HG03521 (cell line): ENCODE measurements around the gene NEK6.

Experiments used
- ATAC-seq: cut with Tn5 transposase; IDR thresholded peaks from one replicate; pipeline ENCODE4 v1.9.1; 2021; ENCODE audit warnings: mild to moderate bottlenecking, moderate library complexity; ENCODE audit not compliant: unreplicated experiment

NEK6 gene

GRCh38 chr9:124364141-124364540 lies 106.4 kb downstream of the NEK6 start:
- no peak for ATAC-seq

GRCh38 chr9:124365036-124365435 lies 107.3 kb downstream of the NEK6 start:
- ATAC-seq = no peak

GRCh38 chr9:124366476-124367220 lies 108.9 kb downstream of the NEK6 start:
- ATAC-seq = no peak

- ATAC-seq = no peak
These were observed 110.9 kb downstream of the NEK6 start for GRCh38 chr9:124368692-124369091.

GRCh38 chr9:124369231-124369797 lies 111.6 kb downstream of the NEK6 start:
- ATAC-seq = no peak

DNA sequence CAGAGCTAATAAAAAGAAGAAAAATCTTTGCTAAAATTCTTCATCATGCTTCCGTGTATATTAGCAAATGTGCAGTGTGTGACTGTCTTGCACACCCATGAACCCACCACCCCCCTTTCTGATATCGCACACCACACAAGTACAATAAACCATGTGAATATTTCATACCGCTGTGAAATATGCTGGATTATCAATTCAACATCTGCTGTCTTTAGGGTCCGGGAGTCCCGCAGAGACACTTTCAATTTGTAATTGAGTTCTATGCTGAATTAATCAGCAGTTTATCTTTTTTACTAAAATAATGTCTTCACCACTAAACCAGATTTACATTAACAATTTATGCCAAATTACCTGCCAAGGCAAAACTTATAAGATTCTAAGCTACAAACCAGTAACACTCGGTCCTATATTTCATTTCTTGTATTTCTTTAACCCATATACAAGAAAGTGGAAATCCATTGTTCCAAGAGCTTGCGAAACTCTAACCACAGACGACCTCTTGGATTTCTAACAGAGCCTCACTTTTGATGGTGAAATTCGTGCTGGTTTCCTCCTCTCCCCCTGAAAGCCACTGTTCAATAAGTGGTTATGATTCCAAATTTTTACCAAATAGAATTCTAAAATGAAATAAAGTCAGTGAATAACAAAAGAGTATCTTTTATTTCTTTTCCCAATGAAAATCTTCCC lies 113.3 kb downstream of the NEK6 start:
- ATAC-seq = no peak

DNA sequence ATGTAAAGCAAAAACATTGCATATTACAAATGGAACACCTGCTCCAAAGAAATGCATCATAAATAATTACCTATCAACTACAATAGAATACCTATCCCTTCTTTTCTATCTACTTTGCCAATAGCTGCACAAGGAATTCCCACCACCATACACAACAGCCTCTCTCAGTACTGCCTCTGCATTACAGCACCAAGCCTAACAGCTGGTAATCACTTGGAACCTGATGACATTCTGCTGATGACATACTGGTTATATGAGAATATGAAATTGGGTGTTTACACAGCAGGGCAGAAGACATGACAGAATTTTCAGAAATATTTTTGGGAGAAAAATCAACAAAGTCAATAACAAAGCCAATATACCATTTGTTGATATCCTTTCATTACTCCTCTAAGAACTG lies 114.3 kb downstream of the NEK6 start:
- no peak for ATAC-seq

DNA sequence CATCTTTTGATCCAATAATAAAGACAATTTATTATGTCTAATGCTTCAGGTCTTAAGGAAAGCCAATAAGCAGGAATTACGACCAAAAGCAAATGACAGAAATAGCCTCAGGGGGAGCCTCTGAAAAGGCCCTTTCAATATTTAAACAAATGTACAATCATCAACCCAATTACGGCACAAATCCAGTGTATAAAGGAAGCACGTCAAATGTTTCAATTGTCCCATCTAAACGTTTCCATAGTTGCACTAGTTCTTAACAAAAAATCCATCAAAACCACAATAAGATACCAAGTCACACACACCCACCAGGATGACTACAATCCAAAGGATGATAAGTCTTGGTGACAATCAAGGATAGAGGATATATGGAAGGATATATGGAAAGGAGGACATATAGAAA lies 115.6 kb downstream of the NEK6 start:
- ATAC-seq = no peak

- no peak for ATAC-seq
These were observed 116.1 kb downstream of the NEK6 start for GRCh38 chr9:124373851-124374250.

DNA sequence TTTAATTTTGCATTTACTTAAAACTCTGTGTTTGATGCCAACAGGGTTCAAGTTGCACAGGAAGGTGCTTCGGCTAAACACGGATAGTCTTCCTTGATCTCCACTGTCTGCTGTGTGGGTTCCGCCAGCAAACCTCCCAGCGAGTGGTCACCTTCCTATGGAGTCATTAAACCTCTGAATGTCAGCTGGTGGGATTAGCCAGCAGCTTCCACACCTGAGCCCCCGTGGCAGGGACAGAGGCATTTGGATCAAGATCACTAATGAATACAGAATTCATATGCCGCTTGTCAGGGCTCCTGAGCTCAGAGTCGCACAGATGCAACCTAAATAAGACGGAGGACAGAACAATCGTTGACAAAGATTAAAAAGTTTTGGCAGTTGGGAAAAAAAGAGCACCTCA lies 118.0 kb downstream of the NEK6 start:
- ATAC-seq = no peak

GRCh38 chr9:124376329-124376728 lies 118.6 kb downstream of the NEK6 start:
- ATAC-seq = no peak

- ATAC-seq = no peak
These were observed 120.0 kb downstream of the NEK6 start for GRCh38 chr9:124377551-124378406.

DNA sequence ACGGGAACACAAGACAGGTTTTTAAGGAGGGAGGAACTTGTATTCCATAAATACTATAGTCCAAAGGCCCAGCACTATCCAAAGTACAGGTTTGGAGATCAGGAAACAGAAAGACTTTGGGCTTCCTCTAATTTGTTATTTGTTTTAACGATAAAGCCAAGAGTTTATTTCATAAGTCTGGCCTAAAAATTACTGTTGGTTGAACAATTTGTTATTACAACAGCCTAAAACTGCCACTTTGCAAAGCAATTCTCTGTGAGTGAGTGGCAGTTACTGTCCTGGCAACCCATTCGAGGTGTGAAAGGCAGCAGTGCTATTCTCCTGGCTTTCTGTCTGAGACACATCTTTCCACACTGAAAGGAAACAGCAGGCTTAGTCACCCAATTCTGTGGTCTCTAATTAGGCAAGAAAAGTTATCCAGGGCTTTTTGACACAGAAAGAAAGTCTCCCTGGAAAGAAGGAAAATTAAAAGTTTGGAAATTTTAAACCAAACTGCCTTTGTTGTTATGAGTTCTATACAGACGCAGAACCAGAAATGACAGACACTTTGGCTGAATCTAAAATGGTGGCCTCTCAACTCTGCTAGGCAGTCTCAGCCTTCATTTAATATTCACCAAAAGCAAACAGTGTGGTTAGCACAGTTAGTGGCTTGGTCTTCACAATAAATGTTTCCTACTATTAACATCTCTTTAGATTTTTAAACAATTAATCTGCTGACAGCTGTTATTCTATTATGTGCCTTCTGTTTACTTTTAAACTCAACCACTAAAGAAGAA lies 123.6 kb downstream of the NEK6 start:
- ATAC-seq = no peak

GRCh38 chr9:124384210-124384609 lies 126.5 kb downstream of the NEK6 start:
- no peak for ATAC-seq

GRCh38 chr9:124384846-124385245 lies 127.1 kb downstream of the NEK6 start:
- ATAC-seq = no peak

DNA sequence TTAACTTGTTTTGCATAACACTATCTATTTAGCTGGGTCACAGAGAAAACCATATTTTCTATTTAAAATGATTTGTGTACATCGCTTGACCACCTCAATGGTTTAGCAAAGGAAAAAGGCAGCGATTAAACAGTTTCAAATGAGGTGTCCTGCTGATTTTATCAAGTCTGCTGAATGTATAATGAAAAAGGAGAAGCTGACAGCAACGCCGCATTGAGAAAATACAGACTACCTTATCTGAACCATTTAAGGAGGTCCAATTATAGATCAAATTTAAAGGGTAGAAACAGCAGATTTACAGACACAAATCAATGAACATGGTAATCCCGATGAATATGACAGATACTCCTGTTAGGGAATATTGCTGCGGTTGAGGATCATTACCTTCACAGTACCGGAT lies 127.9 kb downstream of the NEK6 start:
- no peak for ATAC-seq

- no peak for ATAC-seq
These were observed 128.5 kb downstream of the NEK6 start for GRCh38 chr9:124386201-124386600.

DNA sequence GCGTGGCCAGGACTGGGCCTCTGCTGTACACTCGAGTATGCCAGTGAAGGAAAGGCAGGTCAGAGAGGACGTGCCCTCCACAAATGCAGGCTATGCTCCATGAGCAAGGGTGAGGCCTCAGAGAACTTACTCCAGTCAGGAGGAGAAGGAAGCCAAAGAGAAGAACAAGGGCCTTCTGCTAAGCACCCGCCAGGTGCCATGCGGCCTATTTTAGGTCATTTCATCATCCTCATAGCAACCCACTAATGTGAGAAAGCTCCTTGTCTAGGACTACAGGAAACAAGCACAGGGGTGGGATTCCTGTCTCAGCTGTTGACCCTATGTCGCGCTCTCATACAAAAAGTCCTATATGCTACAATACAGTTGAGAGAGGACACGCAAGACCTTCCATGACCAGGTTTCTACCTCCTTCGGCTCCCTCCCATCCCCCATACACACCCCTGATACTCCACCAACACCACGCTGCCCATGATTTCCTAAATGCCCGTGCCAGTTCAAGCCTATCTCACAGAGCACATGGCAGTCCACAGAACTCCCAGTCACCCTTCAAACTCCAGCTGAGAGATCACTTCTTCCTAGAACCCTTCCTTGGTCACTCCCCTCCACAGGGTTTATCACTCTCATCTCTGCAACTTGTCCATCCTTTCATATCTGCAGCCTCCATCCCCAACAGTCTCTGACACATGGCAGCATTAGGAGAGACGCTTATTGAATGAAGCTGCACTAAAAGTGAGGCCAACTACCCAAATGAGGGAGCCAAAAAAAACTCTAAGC lies 130.7 kb downstream of the NEK6 start:
- ATAC-seq = no peak

DNA sequence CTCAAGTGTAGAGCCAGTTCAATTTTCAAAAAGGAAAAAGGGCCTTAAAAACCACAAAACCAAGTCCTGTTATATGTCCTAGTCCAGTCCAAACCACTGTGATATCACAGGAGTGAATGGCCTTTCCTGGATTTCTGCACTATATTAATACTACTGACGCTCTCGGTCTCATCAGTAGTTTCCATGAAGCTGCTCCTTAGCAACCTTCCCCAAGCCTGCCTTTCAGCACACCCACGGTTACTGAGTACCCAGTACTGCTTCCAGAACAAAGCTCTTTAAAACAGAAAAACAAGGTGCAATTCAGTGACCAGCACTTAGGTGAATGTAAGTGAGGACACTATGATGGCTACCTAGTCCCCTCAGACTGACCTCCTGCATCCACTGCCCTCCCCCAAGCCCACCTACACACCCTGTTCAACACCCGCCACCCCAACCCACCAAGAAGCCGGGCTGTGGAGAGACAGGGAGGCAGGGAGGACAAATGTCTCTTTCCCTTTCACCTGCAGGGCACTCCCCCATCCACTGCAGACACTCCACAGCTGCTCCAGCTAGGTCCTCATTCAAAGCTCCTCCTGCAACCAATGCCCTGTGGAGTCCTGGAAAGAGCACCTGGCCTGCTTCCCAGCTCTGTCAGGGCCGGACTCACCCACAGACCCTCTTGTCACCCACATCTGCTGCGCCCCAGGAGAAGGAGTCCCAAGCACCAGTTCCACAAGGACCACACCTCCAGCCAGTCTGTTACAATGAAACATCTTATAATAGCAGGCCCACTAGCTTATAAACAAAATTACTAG lies 131.6 kb downstream of the NEK6 start:
- ATAC-seq = no peak
